ENCODE results near the gene FMN1. TPM values are rescaled to one million over a fixed set of nuclear protein-coding genes. Genes with fewer than 3 reads are reported as not detected.
A peak's percentile ranks its signal among the peaks of the same experiment; 100 is the strongest.

The FMN1 gene
- total and polyA plus RNA-seq, 2 of the 13 experiments (the other 11 are each of a cell fraction or from before 2014, with no cell fraction given) = 0.20 to 0.60 TPM

GRCh38 chr15:33142708-33143107, 51.8 kb downstream of the FMN1 start:
- ChIA-PET CTCF (ENCODE audit: low intra/inter-chr PET ratio, low total read pairs) (no interaction called here), POLR2A (no interaction called here)
- H3K36me3 ChIP-seq (replicated peaks in 1 of 2; ENCODE audit: control insufficient read depth in 1 of 2, insufficient read depth in 2 of 2, low read length in 2 of 2) = no peaks in the 10 kb centered on the region
- DNase-seq (ENCODE audit: low spot score) (peak; percentile 18), ATAC-seq (peak; percentile 58), FAIRE-seq (no peak)
- H3K4me1 ChIP-seq (ENCODE audit: insufficient read depth, low read length) = peaks cover 10% of the 10 kb centered on the region; the same call in 1 of the 2 replicates
- no peak for TF ChIP-seq ARHGAP35 (CRISPR knock-in tag; IDR thresholded peaks at IDR 0.05; ENCODE audit: borderline replicate concordance)
- no peak for TF ChIP-seq SIX4 (CRISPR knock-in tag; IDR thresholded peaks at IDR 0.05)
- TF ChIP-seq DR1 (CRISPR knock-in tag; IDR thresholded peaks at IDR 0.05) = no peak
- no peak for TF ChIP-seq ELF3 (CRISPR knock-in tag; IDR thresholded peaks at IDR 0.05)
- no peak for TF ChIP-seq ZNF432 (CRISPR knock-in tag; IDR thresholded peaks at IDR 0.05; ENCODE audit: borderline replicate concordance)
- no peak for TF ChIP-seq KLF6 (CRISPR knock-in tag; IDR thresholded peaks at IDR 0.05)
- no peak for TF ChIP-seq NFE2L2 (IDR thresholded peaks at IDR 0.05; ENCODE audit: low read length)
- no peak overlapping the region for H2AFZ ChIP-seq (ENCODE audit: low read length)
- peaks cover 13% of the 10 kb centered on the region for H3K9me3 ChIP-seq (ENCODE audit: low read length)
- in situ Hi-C loops (cut with HindIII; ENCODE audit: extremely low pct_ligation_motif_present, low pct_unique_long_range_greater_than_20kb) (no loop called here), intact Hi-C loops (cut with micrococcal nuclease; ENCODE audit: unreplicated experiment) (no loop called here)
- H4K20me1 ChIP-seq (ENCODE audit: insufficient read depth, low read length) = no peaks in the 10 kb centered on the region
- H3K79me2 ChIP-seq (ENCODE audit: insufficient read depth, low read length) = no peaks in the 10 kb centered on the region
- no peak overlapping the region for H3K27ac ChIP-seq (ENCODE audit: extremely low read length, insufficient read depth, low read length)
- BruUV-seq (replicated peaks) = no TSS peak
- WGBS (ENCODE audit: low lambda C conversion rate) = 0% methylated on average over 2 of the region's 2 CpGs
- no peak overlapping the region for H3K4me2 ChIP-seq (ENCODE audit: low read depth, low read length)
- H3K9ac ChIP-seq (ENCODE audit: insufficient read depth, low read depth, low read length) = no peak overlapping the region
- no peak overlapping the region for H3K4me3 ChIP-seq (replicated peaks in 1 of 3; ENCODE audit: insufficient read depth in 1 of 3, low read depth in 2 of 3, low read length in 3 of 3)
- no peaks in the 10 kb centered on the region for H3K27me3 ChIP-seq (ENCODE audit: control insufficient read depth in 1 of 2, insufficient read depth in 2 of 2, low read length in 2 of 2)

- Histone ChIP-seq H3K36me3 (replicated peaks in 1 of 2; ENCODE audit: control insufficient read depth in 1 of 2, insufficient read depth in 2 of 2, low read length in 2 of 2) (no peaks in the 10 kb centered on the region), H3K27me3 (ENCODE audit: control insufficient read depth in 1 of 2, insufficient read depth in 2 of 2, low read length in 2 of 2) (no peaks in the 10 kb centered on the region), H3K9me3 (ENCODE audit: low read length) (no peaks in the 10 kb centered on the region), H3K79me2 (ENCODE audit: insufficient read depth, low read length) (no peaks in the 10 kb centered on the region), H2AFZ (ENCODE audit: low read length) (no peak overlapping the region), H3K4me1 (ENCODE audit: insufficient read depth, low read length) (peaks cover 8% of the 10 kb centered on the region; the same call in 1 of the 2 replicates), H3K27ac (ENCODE audit: extremely low read length, insufficient read depth, low read length) (no peak overlapping the region), H3K9ac (ENCODE audit: insufficient read depth, low read depth, low read length) (no peak overlapping the region), H3K4me3 (replicated peaks in 1 of 3; ENCODE audit: insufficient read depth in 1 of 3, low read depth in 2 of 3, low read length in 3 of 3) (no peak overlapping the region), H3K4me2 (ENCODE audit: low read depth, low read length) (no peak overlapping the region), H4K20me1 (ENCODE audit: insufficient read depth, low read length) (no peaks in the 10 kb centered on the region)
- POLR2A ChIA-PET = no interaction called here
- DNase-seq (ENCODE audit: low spot score) (no peak), ATAC-seq (no peak), FAIRE-seq (no peak)
- in situ Hi-C loops (cut with HindIII; ENCODE audit: extremely low pct_ligation_motif_present, low pct_unique_long_range_greater_than_20kb) = loop anchor here (10.0 kb wide), 1 partner anchor 473 kb away; no protein-coding TSS in a partner anchor
- 27% methylated on average over 3 of the region's 3 CpGs for WGBS (ENCODE audit: low lambda C conversion rate)
- CTCF ChIA-PET (ENCODE audit: low intra/inter-chr PET ratio, low total read pairs) = no interaction called here
- no TSS peak for BruUV-seq (replicated peaks)
- TF ChIP-seq MAFK (conservative IDR thresholded peaks at IDR 0.05 in 1 of 2, IDR thresholded peaks at IDR 0.05 in 1 of 2; ENCODE audit: low read length in 2 of 2) = peak; percentile 27 to 55; a peak in 2 of 4 replicates
- TF ChIP-seq MAFF (IDR thresholded peaks at IDR 0.05; ENCODE audit: low read depth, low read length) = 0 out of 2 replicates have a peak, but pooled peaks have one; percentile 30
- no peak for TF ChIP-seq ZNF772 (CRISPR knock-in tag; IDR thresholded peaks at IDR 0.05)
- intact Hi-C loops (cut with micrococcal nuclease; ENCODE audit: unreplicated experiment) = no loop called here
These were observed 56.5 kb downstream of the FMN1 start for GRCh38 chr15:33138000-33138399.

Measured in HepG2 (cell line).